ENCODE measurements around the gene PEX7.
A peak's percentile ranks its signal among the peaks of the same experiment; 100 is the strongest.
"Not testable (repeated sequence)": the region's sequence is repeated elsewhere in the genome, so short reads cannot be mapped to it uniquely, and the experiment has no call there.

PEX7 gene

DNA sequence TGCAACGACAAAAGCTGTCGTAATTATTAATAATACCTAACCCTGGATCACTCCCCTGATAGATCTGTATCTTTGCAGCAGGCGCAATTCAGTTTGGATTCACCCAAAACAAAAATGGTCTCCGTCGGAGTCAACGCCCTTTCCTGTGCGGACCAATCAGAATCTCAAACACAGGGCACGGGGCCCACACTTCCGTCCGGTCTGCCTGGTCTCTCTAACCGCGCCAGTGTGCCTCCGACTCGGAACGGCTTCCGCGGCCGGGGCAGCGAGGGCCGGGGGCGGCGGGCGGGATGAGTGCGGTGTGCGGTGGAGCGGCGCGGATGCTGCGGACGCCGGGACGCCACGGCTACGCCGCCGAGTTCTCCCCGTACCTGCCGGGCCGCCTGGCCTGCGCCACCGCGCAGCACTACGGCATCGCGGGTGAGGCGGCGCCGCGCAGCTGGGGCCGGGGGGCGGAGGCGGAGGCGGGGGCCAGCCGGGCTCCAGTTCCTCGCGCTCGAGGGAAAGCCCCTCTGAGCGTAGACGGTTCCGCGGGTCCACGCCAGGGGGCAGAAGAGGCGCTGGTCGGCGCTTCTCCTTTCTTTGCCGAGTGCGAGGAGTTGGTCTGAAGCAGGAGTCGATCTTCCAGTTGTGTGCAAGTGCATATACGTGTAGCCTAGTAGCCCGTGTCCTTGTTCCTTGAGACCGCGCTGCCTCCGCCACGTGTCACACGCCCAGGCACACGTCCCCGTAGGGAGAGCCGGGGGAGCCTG lies at the start of gene PEX7:
Gene PEX7 (plus strand): TSS at position 217 of the 752 bp plus-strand sequence. CDS start 74 bp downstream, at position 291.
- peak; percentile 94 to 95 (median 94) for DNase-seq

DNA sequence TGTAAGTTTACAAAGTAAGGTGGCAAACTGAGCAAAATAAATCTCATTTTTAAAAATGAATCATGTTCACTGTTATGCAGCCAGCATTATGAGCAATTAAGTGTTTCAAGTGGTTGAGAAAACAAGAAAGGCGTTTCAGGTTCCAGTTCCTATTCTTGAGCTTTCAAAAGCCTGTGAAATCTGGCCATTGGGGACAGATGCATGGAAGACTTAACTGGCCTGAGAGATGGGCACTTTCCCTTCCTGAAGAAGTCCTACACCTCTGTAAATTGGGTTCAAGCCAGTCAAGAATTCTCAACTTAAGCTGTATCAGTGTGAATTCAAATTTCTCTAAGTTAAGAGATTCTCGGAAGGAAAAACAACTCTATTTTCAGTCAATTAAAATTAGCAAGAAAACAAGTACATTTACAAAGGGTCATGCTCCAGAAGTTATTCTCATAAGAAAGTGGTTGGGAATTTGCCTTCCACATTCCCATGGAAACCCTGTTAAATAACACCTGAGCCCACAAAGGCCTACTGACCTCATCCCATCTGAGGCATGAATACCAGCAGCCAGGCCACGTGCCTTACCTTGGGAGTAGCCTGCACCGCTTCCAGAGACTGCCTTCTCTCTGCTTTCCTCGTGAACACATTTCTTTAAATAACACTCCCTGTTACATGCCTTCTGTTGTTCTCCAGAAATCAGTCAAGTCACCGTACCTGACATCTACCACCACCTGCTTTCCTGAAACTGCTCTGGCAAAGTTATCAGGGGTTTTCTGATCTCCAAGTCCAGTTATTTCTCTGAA lies 49.5 kb upstream of the PEX7 start:
- DNase-seq, result peak; percentile 48 to 75 (median 74)

DNA sequence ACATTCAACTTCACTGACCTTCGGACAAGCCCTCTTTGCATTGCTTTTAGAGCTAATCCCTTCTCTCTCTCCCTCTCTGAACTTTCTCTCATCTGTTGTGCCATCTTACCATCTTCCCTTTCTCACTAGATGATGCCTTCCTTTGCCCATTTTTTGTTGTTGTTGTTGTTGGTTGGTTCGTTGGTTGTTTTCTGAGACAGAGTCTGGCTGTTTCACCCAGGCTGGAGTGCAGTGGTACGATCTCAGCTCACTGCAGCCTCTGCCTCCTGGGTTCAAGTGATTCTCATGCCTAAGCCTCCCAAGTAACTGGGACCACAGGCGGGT lies 49.0 kb upstream of the PEX7 start:
- DNase-seq, result no peak

- DNase-seq, result peak; percentile 67 to 93 (median 88)
These were observed 48.0 kb upstream of the PEX7 start for GRCh38 chr6:136774228-136775041.

DNA sequence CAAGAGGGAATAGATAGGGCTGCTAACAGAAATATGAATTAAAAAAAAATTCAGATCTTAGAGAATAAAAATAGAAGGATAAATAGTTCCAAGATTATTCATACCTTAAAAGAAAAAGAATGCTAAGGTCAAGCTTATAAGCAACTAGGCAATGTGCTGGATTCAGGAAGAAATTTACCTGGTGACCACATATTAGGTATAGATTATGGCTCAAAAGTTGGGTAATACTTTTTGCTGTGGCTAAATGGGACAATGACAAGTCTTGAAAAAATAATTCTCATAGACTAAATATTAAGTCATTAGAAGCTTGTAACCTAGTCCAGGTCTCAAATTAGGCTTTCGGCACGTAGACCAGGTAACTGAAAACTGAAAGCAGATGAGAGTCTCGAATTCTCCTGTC lies 47.3 kb upstream of the PEX7 start:
- DNase-seq, result no peak

- DNase-seq, result no peak
These were observed 46.8 kb upstream of the PEX7 start for GRCh38 chr6:136775548-136775947.

DNA sequence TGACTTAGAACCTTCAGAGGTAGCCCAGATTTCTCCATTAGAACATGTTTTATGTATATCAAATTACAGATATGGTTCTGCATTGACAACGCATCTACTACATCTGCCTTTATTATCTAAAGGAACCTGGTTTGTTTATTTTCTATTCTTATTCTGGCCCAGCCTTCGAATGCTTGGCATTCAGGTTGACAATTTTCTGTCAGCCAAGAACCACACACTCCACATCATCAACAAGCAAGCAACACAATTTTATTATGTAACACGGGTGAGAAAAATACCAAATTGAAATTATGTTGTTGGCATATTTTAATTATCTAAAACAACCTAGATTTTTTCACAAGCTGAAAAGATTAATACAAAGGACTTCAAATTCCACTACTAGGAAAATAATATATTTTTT lies 44.7 kb upstream of the PEX7 start:
- DNase-seq, result no peak

DNA sequence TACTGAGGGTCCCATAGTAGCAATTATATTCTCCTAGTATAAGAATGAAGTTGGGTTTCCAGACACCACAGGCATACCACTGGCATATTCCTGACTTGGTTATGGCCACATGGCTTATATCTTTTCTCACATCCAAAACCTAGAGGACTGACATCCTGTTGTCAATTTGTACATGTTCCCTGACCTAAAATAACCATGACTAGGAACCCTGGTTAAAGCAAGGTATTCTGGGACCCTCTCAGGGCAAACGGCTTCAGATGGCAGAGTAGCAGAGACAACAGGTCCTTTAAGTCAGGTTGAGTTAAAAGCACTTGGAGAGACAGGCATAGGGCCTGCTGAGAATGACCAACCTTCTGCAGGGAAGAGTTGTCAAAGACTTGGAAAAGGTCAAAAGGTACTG lies 42.7 kb upstream of the PEX7 start:
- no peak for DNase-seq

- DNase-seq, result no peak
These were observed 41.4 kb upstream of the PEX7 start for GRCh38 chr6:136780972-136781371.

DNA sequence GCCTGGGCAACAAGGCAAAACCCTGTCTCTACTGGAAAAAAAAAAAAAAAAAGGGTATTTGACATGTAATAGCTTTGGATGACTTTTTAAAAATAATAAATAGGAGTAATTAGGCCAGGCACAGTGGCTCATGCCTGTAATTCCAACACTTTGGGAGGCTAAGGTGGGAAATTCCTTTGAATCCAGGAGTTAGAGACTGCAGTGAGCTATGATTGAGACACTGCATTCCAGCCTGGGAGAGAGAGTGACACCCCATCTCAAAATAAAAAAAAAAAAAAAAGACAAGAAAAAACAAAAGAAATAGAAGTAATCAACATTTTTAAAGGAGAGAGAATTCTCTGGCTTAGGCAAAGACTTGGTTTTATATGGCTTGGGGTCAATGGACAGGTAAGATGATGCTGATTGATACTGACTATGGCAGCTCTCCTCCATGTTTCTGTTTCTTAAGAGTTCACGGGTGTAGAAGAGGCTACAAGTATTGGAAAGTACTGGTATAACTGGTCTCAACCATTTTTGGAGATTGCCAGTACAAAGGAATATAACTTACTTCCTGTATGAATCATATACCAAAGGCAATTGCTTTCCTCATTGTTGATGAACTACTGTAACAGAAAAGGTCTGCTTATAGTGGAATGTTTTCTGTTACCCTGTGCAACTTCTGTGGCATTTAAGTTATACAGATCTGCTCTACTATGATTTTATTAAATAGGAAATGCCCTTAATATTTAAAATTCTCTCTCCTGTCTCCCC lies 40.2 kb upstream of the PEX7 start:
- DNase-seq, result peak; percentile 30 to 76 (median 71)

DNA sequence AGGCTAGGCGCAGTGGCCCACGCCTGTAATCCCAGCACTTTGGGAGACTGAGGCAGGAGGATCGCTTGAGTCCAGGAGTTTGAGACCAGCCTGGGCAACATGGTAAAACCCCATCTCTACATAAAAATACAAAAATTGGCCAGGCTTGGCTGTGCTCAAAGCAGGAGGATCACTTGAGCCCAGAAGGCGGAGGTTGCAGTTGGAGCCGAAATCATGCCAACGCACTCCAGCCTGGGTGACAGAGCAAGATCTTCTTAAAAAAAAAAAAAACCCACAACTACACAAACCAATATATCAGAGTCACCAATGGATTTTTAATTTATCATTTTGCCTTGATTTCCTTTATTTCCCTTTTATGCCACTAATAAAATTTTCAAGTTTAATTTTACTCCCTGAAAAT lies 39.4 kb upstream of the PEX7 start:
- DNase-seq, result no peak

- peak; percentile 84 to 87 (median 84) for DNase-seq
These were observed 38.7 kb upstream of the PEX7 start for GRCh38 chr6:136783495-136784270.

- no peak for DNase-seq
These were observed 38.1 kb upstream of the PEX7 start for GRCh38 chr6:136784271-136784664.

DNA sequence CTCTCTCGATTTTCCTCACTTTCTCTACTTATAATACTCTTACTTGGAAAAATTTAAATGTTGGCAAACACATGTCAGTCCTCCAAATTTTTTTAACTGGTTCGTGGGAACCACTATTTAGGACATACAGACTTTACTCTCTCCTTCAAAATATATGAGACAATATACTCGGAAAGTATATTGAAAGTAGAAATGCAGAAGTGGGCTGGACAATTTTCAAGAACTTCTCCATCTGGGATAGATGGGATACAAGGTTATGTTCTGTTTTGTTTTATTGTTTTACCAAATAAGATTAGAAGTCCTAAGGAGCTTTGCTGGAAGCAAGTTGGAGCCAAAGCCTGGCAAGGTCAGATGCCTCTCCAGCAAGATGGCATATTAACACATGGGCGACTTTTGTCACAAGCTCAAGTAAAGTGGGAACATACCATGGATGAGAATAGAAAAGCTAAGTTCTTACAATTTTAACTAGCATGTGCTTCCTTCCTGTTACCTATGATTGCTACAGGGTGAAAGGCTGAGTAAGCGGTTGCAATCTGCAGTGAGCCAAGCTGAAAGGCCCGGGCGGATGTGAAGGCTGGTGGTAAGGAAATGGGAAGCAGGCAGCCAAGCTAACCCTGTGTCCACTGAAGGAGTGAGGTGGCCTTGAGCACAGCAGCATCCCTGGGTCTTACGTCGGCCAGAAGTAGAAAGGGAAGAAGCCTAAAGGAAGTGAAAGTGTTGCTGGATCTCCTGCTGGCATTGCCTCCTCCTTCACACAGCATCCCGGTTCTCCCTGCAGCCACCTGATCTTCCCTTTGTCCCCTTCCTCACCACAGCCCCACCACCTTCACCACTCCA lies 37.3 kb upstream of the PEX7 start:
- DNase-seq, result peak; percentile 76 to 83 (median 78)

GRCh38 chr6:136786658-136787057 lies 35.7 kb upstream of the PEX7 start:
- DNase-seq, result peak in 2 of 3 donors; percentile 36 to 42

DNA sequence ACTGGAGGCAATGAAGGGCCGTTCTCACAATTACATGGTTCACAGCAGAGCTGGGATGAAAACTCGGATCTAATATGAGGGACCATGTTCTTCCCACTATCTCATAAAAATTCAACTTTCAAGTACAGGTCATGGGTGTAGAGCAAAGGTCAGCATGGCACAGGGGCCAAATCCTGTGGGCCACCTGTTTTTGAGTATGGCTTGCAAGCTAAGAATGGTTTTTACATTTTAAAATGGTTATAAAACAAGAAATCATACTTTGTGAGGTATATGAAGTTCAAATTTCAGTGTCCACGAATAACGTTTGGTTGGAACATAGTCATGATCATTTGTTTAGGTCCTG lies 34.7 kb upstream of the PEX7 start:
- no peak for DNase-seq

GRCh38 chr6:136788069-136788902 lies 34.1 kb upstream of the PEX7 start:
- peak; percentile 36 to 70 (median 62) for DNase-seq

DNA sequence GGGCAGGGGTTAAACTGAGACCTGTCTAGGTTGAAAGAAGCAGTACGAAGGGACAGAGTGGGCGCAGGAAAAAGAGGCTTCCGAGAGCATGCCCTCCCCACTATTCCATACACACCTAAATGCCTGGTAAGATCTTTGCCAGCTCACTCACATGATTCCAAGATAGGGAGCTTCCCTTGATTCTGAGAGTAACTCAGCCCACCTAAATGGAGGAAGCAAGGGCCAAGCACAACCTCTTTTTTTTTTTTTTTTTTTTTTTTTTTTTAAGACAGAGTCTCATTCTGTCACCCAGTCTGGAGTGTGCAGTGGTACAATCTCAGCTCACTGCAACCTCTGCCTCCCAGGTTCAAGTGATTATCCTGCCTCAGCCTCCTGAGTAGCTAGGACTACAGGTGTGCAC lies 33.0 kb upstream of the PEX7 start:
- not testable (repeated sequence) for DNase-seq

DNA sequence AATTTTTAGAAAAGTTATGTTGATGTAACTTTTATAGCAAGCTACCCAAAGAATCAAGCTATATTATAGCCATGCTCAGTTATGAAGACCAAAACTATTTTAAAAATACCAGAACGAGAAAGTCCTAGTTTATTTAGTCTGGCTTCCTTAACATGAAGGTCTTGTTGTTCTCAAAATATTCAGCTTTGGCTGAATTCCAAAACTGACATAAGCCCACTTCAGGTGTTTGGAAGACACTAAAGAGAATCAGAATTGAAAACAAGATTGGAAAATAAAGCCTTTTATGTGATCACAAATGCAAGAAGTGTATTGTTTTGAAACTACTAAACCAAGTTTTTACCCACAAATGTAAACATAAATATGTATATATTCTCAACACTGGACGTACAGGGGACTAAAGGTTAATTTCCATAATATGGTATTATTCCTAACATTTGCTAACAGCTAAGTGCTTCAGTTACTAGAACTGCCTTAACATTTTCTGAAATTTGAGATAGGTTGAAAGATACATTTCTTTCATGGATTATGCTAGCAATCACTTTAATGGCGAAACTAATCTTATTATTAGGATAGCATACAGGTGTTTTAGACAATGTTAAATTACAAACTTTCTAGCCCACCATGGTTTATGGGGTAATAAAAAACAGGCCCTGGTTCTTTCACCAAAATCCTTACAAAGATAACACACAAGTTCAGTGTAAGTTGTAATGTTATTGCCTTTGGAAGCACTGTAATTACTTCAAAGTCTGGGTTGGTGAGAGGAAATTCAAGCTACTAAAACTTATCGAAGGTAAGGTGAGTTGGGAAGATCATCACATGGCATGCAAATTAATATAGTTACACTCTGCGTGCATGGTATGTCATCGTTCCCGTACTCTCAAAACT lies 31.7 kb upstream of the PEX7 start:
- no peak for DNase-seq
